Keratinocyte (primary cell): Measurements from ENCODE around the gene TEP1. TPM values are rescaled to one million over a fixed set of nuclear protein-coding genes. Genes with fewer than 3 reads are reported as not detected.

Experiments
- DNase-seq: peaks from one replicate; pipeline ENCODE4 v3.0.0-alpha.2; 2011; ENCODE audit warnings: low read depth, missing footprints, low spot score
- FAIRE-seq: peaks from 2 replicates; lab custom pipeline; 2011; peaks lifted over from hg19 to GRCh38; lab: Jason Lieb, UNC
- H2AFZ ChIP-seq: 2 replicates; pipeline ENCODE4 v1.6.0; 2012; ENCODE audit warnings: low read length, control low read depth, inconsistent platforms; ENCODE audit not compliant: control insufficient read depth
- H3K27ac ChIP-seq: 2 replicates; pipeline ENCODE4 v1.5.1; 2011; ENCODE audit warnings: low read length; ENCODE audit not compliant: control insufficient read depth, insufficient read depth
- H3K27me3 ChIP-seq: 3 replicates; pipeline ENCODE4 v1.6.0; 2011; ENCODE audit warnings: low read length; ENCODE audit not compliant: control insufficient read depth, insufficient read depth; ENCODE audit errors: extremely low read depth
- H3K36me3 ChIP-seq, 2 experiments: 2 replicates in 1 of 2; 3 replicates in 1 of 2; pipeline ENCODE4 v1.5.1; 2011; ENCODE audit warnings: low read length in 2 of 2, mild to moderate bottlenecking in 1 of 2; ENCODE audit not compliant: control insufficient read depth in 2 of 2, insufficient read depth in 2 of 2; ENCODE audit errors: extremely low read depth in 1 of 2
- H3K4me1 ChIP-seq: 3 replicates; pipeline ENCODE4 v1.5.1; 2011; ENCODE audit warnings: low read length; ENCODE audit not compliant: control insufficient read depth, insufficient read depth; ENCODE audit errors: extremely low read depth
- H3K4me2 ChIP-seq: 3 replicates; pipeline ENCODE4 v1.6.0; 2011; ENCODE audit warnings: low read depth, low read length; ENCODE audit not compliant: control insufficient read depth, insufficient read depth; ENCODE audit errors: extremely low read depth
- H3K4me3 ChIP-seq, 3 experiments: fragments of 200-600 bp in 1 of 3; sonication (generic) in 1 of 3; 2 replicates in 2 of 3; 3 replicates in 1 of 3; pipeline ENCODE4 v1.5.1; 2011 to 2016; ENCODE audit warnings: low read length in 3 of 3, mild to moderate bottlenecking in 3 of 3, control low read depth in 2 of 3, inconsistent platforms in 1 of 3, low read depth in 1 of 3, mixed read lengths in 1 of 3, mixed run types in 1 of 3, moderate library complexity in 1 of 3; ENCODE audit not compliant: control insufficient read depth in 2 of 3, insufficient read depth in 2 of 3; ENCODE audit errors: extremely low read depth in 1 of 3
- H3K79me2 ChIP-seq: 2 replicates; pipeline ENCODE4 v1.6.0; 2012; ENCODE audit warnings: low read length; ENCODE audit not compliant: control insufficient read depth, insufficient read depth
- H3K9ac ChIP-seq: 3 replicates; pipeline ENCODE4 v1.6.0; 2011; ENCODE audit warnings: low read length; ENCODE audit not compliant: control insufficient read depth, insufficient read depth; ENCODE audit errors: extremely low read depth
- H3K9me1 ChIP-seq: 3 replicates; pipeline ENCODE4 v1.6.0; 2011; ENCODE audit warnings: low read length; ENCODE audit not compliant: control insufficient read depth, insufficient read depth; ENCODE audit errors: extremely low read depth
- H3K9me3 ChIP-seq: 2 replicates; pipeline ENCODE4 v1.5.1; 2012; ENCODE audit warnings: low read depth, low read length; ENCODE audit not compliant: control insufficient read depth
- H4K20me1 ChIP-seq: 3 replicates; pipeline ENCODE4 v1.6.0; 2011; ENCODE audit warnings: low read length; ENCODE audit not compliant: control insufficient read depth, insufficient read depth; ENCODE audit errors: extremely low read depth
- CTCF ChIP-seq, 3 experiments: IDR thresholded peaks in 1 of 3; conservative IDR thresholded peaks in 1 of 3; optimal IDR thresholded peaks in 1 of 3; 2 replicates in 2 of 3; 3 replicates in 1 of 3; pipeline versions ENCODE3 to v1.5.1; 2011; ENCODE audit warnings: low read length in 3 of 3, mild to moderate bottlenecking in 3 of 3, moderate library complexity in 2 of 3, control low read depth in 1 of 3, inconsistent platforms in 1 of 3; ENCODE audit not compliant: insufficient read depth in 2 of 3; ENCODE audit errors: extremely low read depth in 1 of 3
- EZH2 ChIP-seq: IDR thresholded peaks from one replicate; pipeline ENCODE4 v1.6.1; 2012; ENCODE audit warnings: inconsistent platforms, mild to moderate bottlenecking, low read length, moderate library complexity
- dilution Hi-C: fragments of 300-500 bp; cut with MboI; formaldehyde crosslinking; loops from one replicate; pipeline ENCODE4 v1.7.0; 2020; ENCODE audit warnings: low sequenced_read_pairs; ENCODE audit not compliant: extremely low pct_ligation_motif_present
- polyA plus RNA-seq, 5 experiments: library from polyadenylated mRNA; depleted of rRNA in 3 of 5; stranded (reverse) in 3 of 5; stranded (forward) in 1 of 5; unstranded in 1 of 5; fragments of >200 nt; gene quantifications; 1 replicate in 1 of 5; 2 replicates in 3 of 5; 3 replicates in 1 of 5; pipeline versions ENCODE4 v1.2.1 to v1.2.3, GENCODE V29; 2011 to 2012; ENCODE audit warnings: missing spikeins in 2 of 5, low read depth in 1 of 5, low replicate concordance in 1 of 5

The TEP1 gene
- polyA plus RNA-seq, 1 donor (not counting 4 experiments of a cell fraction or from before 2014, with no cell fraction given) = 16.6 TPM

- peaks cover 23 to 25% of the 10 kb centered on the region in 2 experiments for H3K36me3 ChIP-seq
- DNase-seq (no peak), FAIRE-seq (no peak)
- dilution Hi-C loops = no loop called here
- no peak for TF ChIP-seq CTCF (optimal IDR thresholded peaks at IDR 0.05 in 1 of 3, IDR thresholded peaks at IDR 0.05 in 1 of 3, conservative IDR thresholded peaks at IDR 0.05 in 1 of 3; ENCODE audit: extremely low read depth in 1 of 3, insufficient read depth in 2 of 3, low read length in 3 of 3)
- no peak for TF ChIP-seq EZH2
- no peaks in the 10 kb centered on the region for H3K9me1 ChIP-seq
- peaks cover 3% of the 10 kb centered on the region for H4K20me1 ChIP-seq
- H3K27me3 ChIP-seq = no peaks in the 10 kb centered on the region
- H3K4me3 ChIP-seq = no peak overlapping the region
- H3K79me2 ChIP-seq = peaks cover 57% of the 10 kb centered on the region
- H3K27ac ChIP-seq = peak overlapping the region; percentile 100
- no peak overlapping the region for H3K4me2 ChIP-seq
- H2AFZ ChIP-seq = no peak overlapping the region
- no peaks in the 10 kb centered on the region for H3K9me3 ChIP-seq
- H3K4me1 ChIP-seq = peaks cover 21% of the 10 kb centered on the region
- peak overlapping the region; percentile 100 for H3K9ac ChIP-seq
These were observed 43.7 kb upstream of the TEP1 start for GRCh38 chr14:20456971-20457370.

- Histone ChIP-seq H4K20me1 (peaks cover 3% of the 10 kb centered on the region), H3K4me3 (peak overlapping the region; percentile 76 to 92 (median 77)), H2AFZ (peak overlapping the region; percentile 98), H3K4me2 (peak overlapping the region; percentile 75), H3K27me3 (no peaks in the 10 kb centered on the region), H3K36me3 (peaks cover 23 to 25% of the 10 kb centered on the region in 2 experiments), H3K9me1 (no peaks in the 10 kb centered on the region), H3K4me1 (peaks cover 18% of the 10 kb centered on the region), H3K27ac (peak overlapping the region; percentile 100), H3K9me3 (no peaks in the 10 kb centered on the region), H3K79me2 (peaks cover 53% of the 10 kb centered on the region), H3K9ac (peak overlapping the region; percentile 100)
- dilution Hi-C loops = no loop called here
- FAIRE-seq (peak; percentile 43), DNase-seq (no peak)
- TF ChIP-seq EZH2 (no peak), CTCF (optimal IDR thresholded peaks at IDR 0.05 in 1 of 3, IDR thresholded peaks at IDR 0.05 in 1 of 3, conservative IDR thresholded peaks at IDR 0.05 in 1 of 3; ENCODE audit: extremely low read depth in 1 of 3, insufficient read depth in 2 of 3, low read length in 3 of 3) (no peak)
These were observed 42.3 kb upstream of the TEP1 start for GRCh38 chr14:20455355-20456300.
